CD4-positive, alpha-beta T cell (primary cell): Measurements from ENCODE around the gene GALNT18. TPM values are rescaled to one million over a fixed set of nuclear protein-coding genes. Genes with fewer than 3 reads are reported as not detected.

ENCODE experiments used
- ATAC-seq: fragments of 200-7000 bp; cut with Tn5 transposase; one replicate; pipeline ENCODE4 v1.10.0; 2022; ENCODE audit warnings: mild to moderate bottlenecking; ENCODE audit not compliant: poor library complexity
- CTCF ChIA-PET: fragments of 350-600 bp; sonication (Branson Sonifier 250); formaldehyde crosslinking; loops from one replicate; lab custom pipeline; 2021; ENCODE audit warnings: antibody characterized with exemption, inconsistent platforms; lab: Charles Lee
- POLR2A ChIA-PET: fragments of 350-600 bp; sonication (Branson Sonifier 250); formaldehyde crosslinking; loops from one replicate; lab custom pipeline; 2021; ENCODE audit warnings: antibody characterized with exemption, inconsistent platforms; lab: Charles Lee
- DNase-seq, 14 experiments: peaks; one replicate each; pipeline ENCODE4 v3.0.0-alpha.2; 2013 to 2020; ENCODE audit warnings: mixed read lengths in 2 of 14
- H3K27ac ChIP-seq, 2 donors: one replicate each; pipeline versions ENCODE4 v1.5.1 to v1.7.0; 2013; ENCODE audit warnings: low read length in 2 of 2, low read depth in 1 of 2, mild to moderate bottlenecking in 1 of 2
- H3K27me3 ChIP-seq, 2 experiments: 1 replicate in 1 of 2; 2 replicates in 1 of 2; pipeline versions ENCODE4 v1.6.1 to v1.7.0; 2013; ENCODE audit warnings: low read length in 2 of 2, control low read depth in 1 of 2, mild to moderate bottlenecking in 1 of 2, moderate library complexity in 1 of 2; ENCODE audit not compliant: insufficient read depth in 2 of 2, control insufficient read depth in 1 of 2
- H3K36me3 ChIP-seq: one replicate; pipeline ENCODE4 v1.6.1; 2013; ENCODE audit warnings: low read length, control low read depth; ENCODE audit not compliant: insufficient read depth
- H3K4me1 ChIP-seq: one replicate; pipeline ENCODE4 v1.6.1; 2013; ENCODE audit warnings: low read length, control low read depth; ENCODE audit not compliant: insufficient read depth
- H3K4me3 ChIP-seq: one replicate; pipeline ENCODE4 v1.5.1; 2013; ENCODE audit warnings: mild to moderate bottlenecking, low read length, moderate library complexity
- H3K9me3 ChIP-seq, 2 experiments: 1 replicate in 1 of 2; 2 replicates in 1 of 2; pipeline versions ENCODE4 v1.6.1 to v1.7.0; 2013; ENCODE audit warnings: low read length in 2 of 2, mild to moderate bottlenecking in 2 of 2, control low read depth in 1 of 2, moderate library complexity in 1 of 2; ENCODE audit not compliant: control insufficient read depth in 1 of 2, insufficient read depth in 1 of 2
- H3K27ac Mint-ChIP-seq: one replicate; pipeline ENCODE4 v1.8.0; 2020; ENCODE audit warnings: mixed read lengths
- H3K27me3 Mint-ChIP-seq: one replicate; pipeline ENCODE4 v1.8.0; 2021; ENCODE audit warnings: mixed read lengths
- H3K36me3 Mint-ChIP-seq: one replicate; pipeline ENCODE4 v1.8.0; 2021; ENCODE audit warnings: low read depth, mixed read lengths
- H3K4me1 Mint-ChIP-seq: one replicate; pipeline ENCODE4 v1.8.0; 2021; ENCODE audit warnings: low read depth, mixed read lengths
- H3K4me3 Mint-ChIP-seq: one replicate; pipeline ENCODE4 v1.8.0; 2020; ENCODE audit warnings: mild to moderate bottlenecking, mixed read lengths
- H3K9me3 Mint-ChIP-seq: one replicate; pipeline ENCODE4 v1.8.0; 2020; ENCODE audit warnings: mixed read lengths
- intact Hi-C, 2 experiments: fragments of 100-400 bp; cut with DNase I in 1 of 2; cut with micrococcal nuclease in 1 of 2; formaldehyde crosslinking; loops; one replicate each; pipeline versions ENCODE4 v1.15.1 to v1.9.0; 2023 to 2025; cut with DNase I, micrococcal nuclease
- total RNA-seq, 174 experiments: library from RNA in 2 of 174; stranded (reverse) in 2 of 174; gene quantifications; one replicate each; pipeline ENCODE4 v1.2.3 and lab custom pipeline; 2021 to 2026
- TF ChIP-seq, protein P1 (sequence below): fragments of 200-600 bp; IDR thresholded peaks from one replicate; pipeline ENCODE4 v1.8.0; 2022; ENCODE audit warnings: antibody characterized with exemption, mild to moderate bottlenecking

GALNT18 gene
- total RNA-seq, 2 experiments from 2014 or later: 0.08 TPM; not detected in 1

- no peaks in the 10 kb centered on the region for H3K9me3 ChIP-seq
- DNase-seq: no peak
- H3K27ac Mint-ChIP-seq: no peak overlapping the region
- ChIA-PET CTCF (no interaction called here), POLR2A (interaction anchor here (0.6 kb wide), 1 partner anchor 25 kb away, joined by 3 read pairs; no protein-coding TSS in a partner anchor)
- TF ChIP-seq, protein P1, sequence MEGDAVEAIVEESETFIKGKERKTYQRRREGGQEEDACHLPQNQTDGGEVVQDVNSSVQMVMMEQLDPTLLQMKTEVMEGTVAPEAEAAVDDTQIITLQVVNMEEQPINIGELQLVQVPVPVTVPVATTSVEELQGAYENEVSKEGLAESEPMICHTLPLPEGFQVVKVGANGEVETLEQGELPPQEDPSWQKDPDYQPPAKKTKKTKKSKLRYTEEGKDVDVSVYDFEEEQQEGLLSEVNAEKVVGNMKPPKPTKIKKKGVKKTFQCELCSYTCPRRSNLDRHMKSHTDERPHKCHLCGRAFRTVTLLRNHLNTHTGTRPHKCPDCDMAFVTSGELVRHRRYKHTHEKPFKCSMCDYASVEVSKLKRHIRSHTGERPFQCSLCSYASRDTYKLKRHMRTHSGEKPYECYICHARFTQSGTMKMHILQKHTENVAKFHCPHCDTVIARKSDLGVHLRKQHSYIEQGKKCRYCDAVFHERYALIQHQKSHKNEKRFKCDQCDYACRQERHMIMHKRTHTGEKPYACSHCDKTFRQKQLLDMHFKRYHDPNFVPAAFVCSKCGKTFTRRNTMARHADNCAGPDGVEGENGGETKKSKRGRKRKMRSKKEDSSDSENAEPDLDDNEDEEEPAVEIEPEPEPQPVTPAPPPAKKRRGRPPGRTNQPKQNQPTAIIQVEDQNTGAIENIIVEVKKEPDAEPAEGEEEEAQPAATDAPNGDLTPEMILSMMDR: no peak
- no peaks in the 10 kb centered on the region for H3K36me3 ChIP-seq
- ATAC-seq: no peak
- peaks cover 11 to 15% of the 10 kb centered on the region in 2 experiments for H3K27me3 ChIP-seq
- no peaks in the 10 kb centered on the region for H3K36me3 Mint-ChIP-seq
- peaks cover 53% of the 10 kb centered on the region for H3K27me3 Mint-ChIP-seq
- no peak overlapping the region for H3K4me3 ChIP-seq
- H3K4me3 Mint-ChIP-seq: no peak overlapping the region
- intact Hi-C loops: no loop called here
- H3K27ac ChIP-seq: no peak overlapping the region
- H3K4me1 ChIP-seq: no peaks in the 10 kb centered on the region
- no peaks in the 10 kb centered on the region for H3K4me1 Mint-ChIP-seq
- H3K9me3 Mint-ChIP-seq: no peaks in the 10 kb centered on the region
These were observed 47.0 kb upstream of the GALNT18 start for GRCh38 chr11:11668781-11669180.

- no peaks in the 10 kb centered on the region for H3K4me1 Mint-ChIP-seq
- no peaks in the 10 kb centered on the region for H3K9me3 Mint-ChIP-seq
- peaks cover 11 to 15% of the 10 kb centered on the region in 2 experiments for H3K27me3 ChIP-seq
- H3K27me3 Mint-ChIP-seq: peaks cover 56% of the 10 kb centered on the region
- no peaks in the 10 kb centered on the region for H3K36me3 Mint-ChIP-seq
- H3K9me3 ChIP-seq: no peaks in the 10 kb centered on the region
- intact Hi-C loops: no loop called here
- ChIA-PET POLR2A (interaction anchor here (0.6 kb wide), 1 partner anchor 26 kb away, joined by 3 read pairs; no protein-coding TSS in a partner anchor), CTCF (no interaction called here)
- no peaks in the 10 kb centered on the region for H3K36me3 ChIP-seq
- no peak overlapping the region for H3K27ac ChIP-seq
- TF ChIP-seq, protein P1: no peak
- ATAC-seq (no peak), DNase-seq (no peak)
- no peaks in the 10 kb centered on the region for H3K4me1 ChIP-seq
- H3K4me3 Mint-ChIP-seq: no peak overlapping the region
- no peak overlapping the region for H3K4me3 ChIP-seq
- no peak overlapping the region for H3K27ac Mint-ChIP-seq
These were observed 46.5 kb upstream of the GALNT18 start for GRCh38 chr11:11668274-11668673.

DNA sequence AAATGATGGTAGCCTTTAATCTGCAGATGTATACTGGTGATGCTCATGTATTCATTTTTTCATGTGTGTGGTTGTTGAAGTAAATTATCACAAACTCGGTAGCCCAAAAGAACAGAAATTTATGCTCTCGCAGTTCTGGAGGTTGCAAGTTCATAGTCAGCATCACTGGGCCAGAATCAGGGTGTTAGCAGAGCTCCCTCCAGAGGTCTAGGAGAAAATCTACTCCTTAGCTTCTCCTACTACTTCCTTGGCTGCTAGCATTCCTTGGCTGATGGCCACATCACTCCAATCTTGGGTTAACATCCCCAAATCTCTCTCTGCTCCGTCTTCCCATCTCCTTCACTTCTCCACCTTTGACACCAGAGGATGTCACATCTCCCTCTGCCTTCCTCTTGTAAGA, 45.3 kb upstream of the GALNT18 start:
- H3K4me3 Mint-ChIP-seq: no peak overlapping the region

More for the DNA sequence above, 45.3 kb upstream of the GALNT18 start:
- no peak for ATAC-seq
- Histone ChIP-seq H3K4me1 (no peaks in the 10 kb centered on the region), H3K36me3 (no peaks in the 10 kb centered on the region), H3K27me3 (peaks cover 11 to 15% of the 10 kb centered on the region in 2 experiments), H3K27ac (no peak overlapping the region), H3K9me3 (no peaks in the 10 kb centered on the region), H3K4me3 (no peak overlapping the region)
- TF ChIP-seq, protein P1: no peak
- Mint-ChIP-seq H3K9me3 (no peaks in the 10 kb centered on the region), H3K4me1 (no peaks in the 10 kb centered on the region), H3K27ac (no peak overlapping the region), H3K27me3 (peaks cover 57% of the 10 kb centered on the region), H3K36me3 (no peaks in the 10 kb centered on the region)
- POLR2A ChIA-PET: no interaction called here
- CTCF ChIA-PET: interaction anchor here (0.5 kb wide), 1 partner anchor 183 kb away, joined by 4 read pairs; no protein-coding TSS in a partner anchor
- intact Hi-C loops: no loop called here
- no peak for DNase-seq
